Measurements from ENCODE around the gene TIE1.

DNA sequence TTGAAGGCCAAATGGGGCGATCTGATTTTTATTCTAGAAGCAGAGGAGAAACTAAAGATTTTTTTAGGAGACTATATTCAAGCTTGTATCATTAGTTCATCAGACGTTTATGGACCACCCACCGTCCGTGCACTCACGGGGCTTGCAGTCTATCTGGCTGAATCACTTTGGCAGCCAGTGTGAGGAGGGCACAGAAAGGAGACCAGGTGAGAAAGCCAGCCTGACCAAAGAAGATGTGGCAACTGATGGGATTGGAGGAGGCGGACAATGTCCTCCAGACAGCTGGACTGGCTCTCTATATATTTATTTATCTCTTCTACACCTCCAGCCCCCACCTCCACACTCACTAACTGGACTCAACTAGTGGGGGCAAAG lies 67.9 kb downstream of the TIE1 start:
- TF ChIP-seq, protein P1, sequence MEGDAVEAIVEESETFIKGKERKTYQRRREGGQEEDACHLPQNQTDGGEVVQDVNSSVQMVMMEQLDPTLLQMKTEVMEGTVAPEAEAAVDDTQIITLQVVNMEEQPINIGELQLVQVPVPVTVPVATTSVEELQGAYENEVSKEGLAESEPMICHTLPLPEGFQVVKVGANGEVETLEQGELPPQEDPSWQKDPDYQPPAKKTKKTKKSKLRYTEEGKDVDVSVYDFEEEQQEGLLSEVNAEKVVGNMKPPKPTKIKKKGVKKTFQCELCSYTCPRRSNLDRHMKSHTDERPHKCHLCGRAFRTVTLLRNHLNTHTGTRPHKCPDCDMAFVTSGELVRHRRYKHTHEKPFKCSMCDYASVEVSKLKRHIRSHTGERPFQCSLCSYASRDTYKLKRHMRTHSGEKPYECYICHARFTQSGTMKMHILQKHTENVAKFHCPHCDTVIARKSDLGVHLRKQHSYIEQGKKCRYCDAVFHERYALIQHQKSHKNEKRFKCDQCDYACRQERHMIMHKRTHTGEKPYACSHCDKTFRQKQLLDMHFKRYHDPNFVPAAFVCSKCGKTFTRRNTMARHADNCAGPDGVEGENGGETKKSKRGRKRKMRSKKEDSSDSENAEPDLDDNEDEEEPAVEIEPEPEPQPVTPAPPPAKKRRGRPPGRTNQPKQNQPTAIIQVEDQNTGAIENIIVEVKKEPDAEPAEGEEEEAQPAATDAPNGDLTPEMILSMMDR (IDR thresholded peaks at IDR 0.05) = no peak
- no peak for TF ChIP-seq POLR2A (IDR thresholded peaks at IDR 0.05)
